GM18870 (cell line): Measurements from ENCODE around the gene TMEM47.

ENCODE experiments used
- ATAC-seq: cut with Tn5 transposase; IDR thresholded peaks from one replicate; pipeline ENCODE4 v1.9.1; 2021; ENCODE audit warnings: moderate library complexity; ENCODE audit not compliant: unreplicated experiment

Gene TMEM47

GRCh38 chrX:34586346-34586911 lies 70.7 kb downstream of the TMEM47 start:
- ATAC-seq = no peak

- ATAC-seq = no peak
Observed at GRCh38 chrX:34585561-34585960, 71.5 kb downstream of the TMEM47 start.

GRCh38 chrX:34584781-34585180 lies 72.3 kb downstream of the TMEM47 start:
- no peak for ATAC-seq

GRCh38 chrX:34580069-34580468 lies 77.0 kb downstream of the TMEM47 start:
- no peak for ATAC-seq

- no peak for ATAC-seq
Observed at GRCh38 chrX:34578237-34578636, 78.8 kb downstream of the TMEM47 start.
